ENCODE data around the gene FXYD6.

Gene FXYD6

DNA sequence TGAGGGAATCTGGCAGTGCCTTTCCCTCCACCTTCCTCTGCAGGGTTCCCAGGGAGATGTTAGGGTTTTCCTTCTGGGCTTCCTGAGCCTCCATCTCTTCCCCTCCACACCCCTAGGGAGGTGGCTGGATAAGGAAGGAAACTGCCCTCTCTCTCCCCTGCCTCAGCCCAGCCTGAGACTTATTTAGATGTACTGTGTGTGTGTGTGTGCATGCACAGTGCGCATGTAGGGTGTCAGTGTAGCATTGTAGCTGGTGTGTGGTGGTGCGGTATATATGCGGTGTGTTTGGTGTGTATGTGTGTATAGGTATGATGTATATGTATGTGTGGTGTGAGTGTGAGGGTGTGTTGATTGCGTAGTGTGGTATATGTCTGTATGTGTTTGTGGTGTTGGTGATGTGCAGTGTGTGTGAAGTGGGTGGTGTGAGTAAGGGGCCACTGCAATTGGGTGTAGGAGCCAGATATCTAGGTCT lies 1.5 kb downstream of the FXYD6 start:
- no peak for DNase-seq (ENCODE audit: low read depth)
- no peak overlapping the region for H3K4me3 ChIP-seq (replicated peaks; ENCODE audit: low read depth, low read length)
- TF ChIP-seq, protein P1, sequence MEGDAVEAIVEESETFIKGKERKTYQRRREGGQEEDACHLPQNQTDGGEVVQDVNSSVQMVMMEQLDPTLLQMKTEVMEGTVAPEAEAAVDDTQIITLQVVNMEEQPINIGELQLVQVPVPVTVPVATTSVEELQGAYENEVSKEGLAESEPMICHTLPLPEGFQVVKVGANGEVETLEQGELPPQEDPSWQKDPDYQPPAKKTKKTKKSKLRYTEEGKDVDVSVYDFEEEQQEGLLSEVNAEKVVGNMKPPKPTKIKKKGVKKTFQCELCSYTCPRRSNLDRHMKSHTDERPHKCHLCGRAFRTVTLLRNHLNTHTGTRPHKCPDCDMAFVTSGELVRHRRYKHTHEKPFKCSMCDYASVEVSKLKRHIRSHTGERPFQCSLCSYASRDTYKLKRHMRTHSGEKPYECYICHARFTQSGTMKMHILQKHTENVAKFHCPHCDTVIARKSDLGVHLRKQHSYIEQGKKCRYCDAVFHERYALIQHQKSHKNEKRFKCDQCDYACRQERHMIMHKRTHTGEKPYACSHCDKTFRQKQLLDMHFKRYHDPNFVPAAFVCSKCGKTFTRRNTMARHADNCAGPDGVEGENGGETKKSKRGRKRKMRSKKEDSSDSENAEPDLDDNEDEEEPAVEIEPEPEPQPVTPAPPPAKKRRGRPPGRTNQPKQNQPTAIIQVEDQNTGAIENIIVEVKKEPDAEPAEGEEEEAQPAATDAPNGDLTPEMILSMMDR (IDR thresholded peaks at IDR 0.05; ENCODE audit: low read length, missing control alignments) = no peak

DNA sequence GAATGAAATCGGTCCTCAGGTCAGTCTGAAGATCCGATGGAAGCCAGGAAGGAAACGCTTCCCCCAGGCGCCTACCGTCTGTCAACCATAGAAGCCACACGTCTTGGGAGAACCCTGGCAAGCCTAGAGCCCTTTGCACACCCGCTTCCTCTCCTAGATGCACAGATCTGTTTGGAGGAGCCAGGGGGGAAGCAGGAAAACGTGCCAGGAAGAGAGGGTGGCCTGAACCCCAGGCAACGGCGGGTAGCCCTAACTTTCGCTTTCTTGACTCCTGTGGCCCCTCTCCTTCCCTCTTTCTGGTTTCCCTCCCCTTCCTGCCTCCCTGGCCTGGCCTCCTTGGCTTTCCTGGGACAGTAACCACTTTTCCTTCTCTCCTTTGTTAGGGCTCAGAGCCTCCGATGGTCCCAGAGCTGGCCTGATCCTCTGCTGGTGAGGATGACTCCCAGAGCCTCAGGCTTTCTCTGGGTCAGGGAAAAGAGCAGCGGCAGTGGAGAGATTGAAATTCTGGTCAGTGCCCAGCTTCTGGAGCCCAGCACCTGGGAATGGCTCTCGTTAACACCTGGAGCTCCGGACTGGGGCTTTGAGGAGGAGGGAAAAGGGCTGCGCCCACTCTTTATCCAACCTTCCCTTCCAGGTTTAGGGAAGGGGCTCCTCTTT lies 2.1 kb downstream of the FXYD6 start:
- TF ChIP-seq, protein P1 (IDR thresholded peaks at IDR 0.05; ENCODE audit: low read length, missing control alignments) = no peak
- DNase-seq (ENCODE audit: low read depth) = no peak
- no peak overlapping the region for H3K4me3 ChIP-seq (replicated peaks; ENCODE audit: low read depth, low read length)

DNA sequence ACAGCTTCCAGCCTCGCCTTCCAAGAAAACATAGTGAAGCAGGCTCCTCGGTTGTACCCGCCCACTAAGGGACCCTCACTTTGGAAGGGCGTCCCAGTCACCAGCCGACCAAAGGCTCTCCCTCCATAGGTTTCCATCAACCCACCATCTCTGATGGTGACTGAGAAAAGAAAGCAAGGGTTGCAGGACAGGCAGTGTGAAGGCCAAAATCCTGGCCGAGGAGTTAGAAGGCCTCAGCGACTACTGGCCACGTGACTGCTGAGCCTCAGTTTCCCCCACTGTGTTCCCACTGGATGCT lies 2.7 kb downstream of the FXYD6 start:
- H3K4me3 ChIP-seq (replicated peaks; ENCODE audit: low read depth, low read length) = no peak overlapping the region
- DNase-seq (ENCODE audit: low read depth) = no peak
- TF ChIP-seq, protein P1 (IDR thresholded peaks at IDR 0.05; ENCODE audit: low read length, missing control alignments) = no peak

DNA sequence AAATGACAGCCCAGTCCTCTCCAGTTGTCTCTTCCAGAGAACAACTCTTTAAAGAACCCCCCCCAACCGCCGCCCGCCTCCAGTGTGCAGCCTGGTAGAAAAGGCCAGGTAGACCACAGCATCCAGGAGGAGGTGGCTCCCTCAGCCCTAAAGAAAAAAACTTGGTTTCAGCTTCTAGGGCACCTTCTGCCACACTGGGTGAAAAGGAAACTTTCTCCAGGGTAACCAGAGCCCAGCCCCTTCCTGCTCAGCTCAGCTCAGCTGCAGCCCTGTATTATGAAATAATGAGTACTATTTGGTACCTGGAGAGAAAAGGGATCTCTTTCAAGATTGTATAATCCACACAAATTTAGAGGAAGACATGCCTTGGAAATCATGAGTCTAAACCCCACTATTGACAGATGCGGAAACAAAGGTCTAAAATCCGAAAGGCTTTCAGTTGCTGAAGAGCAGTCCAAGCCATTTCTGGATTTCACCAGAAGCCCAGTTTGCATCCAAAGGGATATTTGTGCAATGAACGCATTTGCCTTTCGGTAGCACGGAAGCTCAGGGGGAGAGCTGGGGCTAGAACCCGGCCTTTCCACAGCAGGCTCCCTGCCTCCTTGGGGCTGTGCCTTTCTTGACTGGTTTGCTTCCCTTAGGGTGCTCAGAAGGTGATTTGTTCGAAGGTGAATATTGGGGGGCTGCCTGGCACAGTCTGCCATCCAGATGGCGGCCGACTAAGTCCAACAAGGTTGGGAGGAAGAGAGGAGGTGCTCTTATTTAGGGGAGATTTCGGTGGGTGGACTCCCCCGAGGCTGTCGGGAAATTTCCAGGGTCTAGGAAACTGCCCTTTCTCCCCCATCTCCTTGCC lies 3.3 kb downstream of the FXYD6 start:
- H3K4me3 ChIP-seq (replicated peaks; ENCODE audit: low read depth, low read length) = no peak overlapping the region
- TF ChIP-seq, protein P1 (IDR thresholded peaks at IDR 0.05; ENCODE audit: low read length, missing control alignments) = no peak
- no peak for DNase-seq (ENCODE audit: low read depth)

DNA sequence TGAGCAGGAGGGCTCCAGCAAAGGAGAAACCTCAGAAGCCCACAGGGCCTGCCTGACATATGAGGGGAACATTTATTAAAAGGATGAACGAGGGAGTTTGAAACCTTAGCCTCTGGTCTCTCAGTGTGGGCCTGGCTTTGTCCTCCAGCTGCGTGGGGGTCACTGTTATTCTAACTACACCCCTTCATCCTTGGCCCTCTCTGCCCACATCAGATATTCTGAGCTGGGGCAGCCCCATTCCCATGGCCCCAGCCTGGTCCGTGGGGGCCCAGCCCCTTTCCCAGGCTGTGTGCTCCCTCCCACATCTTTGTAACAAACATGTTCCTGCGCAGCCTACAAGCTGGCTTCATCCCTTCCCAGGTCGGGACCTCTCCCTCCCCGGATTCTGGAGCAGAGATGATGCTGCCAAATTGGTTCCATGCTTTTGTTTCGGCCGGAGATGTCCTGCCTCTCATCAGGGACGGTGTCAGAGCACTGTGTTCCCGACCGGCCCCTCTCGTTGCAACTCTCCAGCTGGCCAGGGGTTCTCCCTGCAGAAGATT lies 4.0 kb downstream of the FXYD6 start:
- no peak for DNase-seq (ENCODE audit: low read depth)
- TF ChIP-seq, protein P1 (IDR thresholded peaks at IDR 0.05; ENCODE audit: low read length, missing control alignments) = no peak
- H3K4me3 ChIP-seq (replicated peaks; ENCODE audit: low read depth, low read length) = no peak overlapping the region

DNA sequence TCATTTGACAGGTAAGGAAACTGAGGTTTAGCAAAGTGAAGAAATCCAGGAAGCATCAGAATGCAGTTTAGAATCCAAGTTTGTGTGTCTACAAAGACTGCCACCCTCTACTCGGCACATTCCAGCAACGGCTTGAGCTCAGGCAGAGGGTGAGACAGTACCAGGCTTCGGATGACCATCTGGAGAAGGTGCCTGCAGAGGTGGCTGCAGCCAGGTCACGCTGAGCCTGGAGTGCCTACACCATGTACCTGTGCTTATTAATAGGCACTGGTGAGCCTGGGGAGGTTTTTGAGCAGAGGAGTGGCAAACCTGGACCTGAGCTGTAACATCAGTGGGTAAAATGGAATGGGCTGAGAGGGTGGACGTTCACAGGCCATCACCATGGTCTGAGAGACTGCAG lies 4.7 kb downstream of the FXYD6 start:
- no peak for DNase-seq (ENCODE audit: low read depth)
- TF ChIP-seq, protein P1 (IDR thresholded peaks at IDR 0.05; ENCODE audit: low read length, missing control alignments) = no peak
- no peak overlapping the region for H3K4me3 ChIP-seq (replicated peaks; ENCODE audit: low read depth, low read length)
